GM18520 (cell line): Measurements from ENCODE around the gene CEACAM21.
A peak's percentile ranks its signal among the peaks of the same experiment; 100 is the strongest.

Experiments
- ATAC-seq: cut with Tn5 transposase; IDR thresholded peaks from one replicate; pipeline ENCODE4 v1.9.1; 2021; ENCODE audit not compliant: unreplicated experiment

CEACAM21 gene

GRCh38 chr19:41584260-41584810 is 8.4 kb downstream of the CEACAM21 start:
- no peak for ATAC-seq

DNA sequence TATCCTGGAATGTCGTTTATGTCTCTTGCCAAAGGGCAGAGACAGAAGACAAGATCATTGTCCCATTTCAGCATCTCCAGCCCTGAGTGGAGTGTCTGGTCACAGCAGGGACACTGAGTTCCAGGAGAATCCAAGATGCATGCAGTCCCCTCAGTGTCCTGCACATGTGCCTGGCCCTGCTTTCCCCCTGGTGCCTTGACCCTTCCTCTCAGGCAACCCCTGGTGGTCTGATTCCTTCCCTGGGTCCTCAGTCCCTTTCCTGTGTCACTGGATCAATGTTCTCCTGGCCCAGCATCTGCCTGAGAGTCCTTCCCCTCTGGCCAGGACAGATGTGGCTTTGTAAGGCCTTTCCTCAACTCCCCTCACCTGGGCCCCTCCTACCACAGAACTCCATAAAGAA is 9.0 kb downstream of the CEACAM21 start:
- no peak for ATAC-seq

- ATAC-seq: no peak
These were observed 10.1 kb downstream of the CEACAM21 start for GRCh38 chr19:41586064-41586463.

DNA sequence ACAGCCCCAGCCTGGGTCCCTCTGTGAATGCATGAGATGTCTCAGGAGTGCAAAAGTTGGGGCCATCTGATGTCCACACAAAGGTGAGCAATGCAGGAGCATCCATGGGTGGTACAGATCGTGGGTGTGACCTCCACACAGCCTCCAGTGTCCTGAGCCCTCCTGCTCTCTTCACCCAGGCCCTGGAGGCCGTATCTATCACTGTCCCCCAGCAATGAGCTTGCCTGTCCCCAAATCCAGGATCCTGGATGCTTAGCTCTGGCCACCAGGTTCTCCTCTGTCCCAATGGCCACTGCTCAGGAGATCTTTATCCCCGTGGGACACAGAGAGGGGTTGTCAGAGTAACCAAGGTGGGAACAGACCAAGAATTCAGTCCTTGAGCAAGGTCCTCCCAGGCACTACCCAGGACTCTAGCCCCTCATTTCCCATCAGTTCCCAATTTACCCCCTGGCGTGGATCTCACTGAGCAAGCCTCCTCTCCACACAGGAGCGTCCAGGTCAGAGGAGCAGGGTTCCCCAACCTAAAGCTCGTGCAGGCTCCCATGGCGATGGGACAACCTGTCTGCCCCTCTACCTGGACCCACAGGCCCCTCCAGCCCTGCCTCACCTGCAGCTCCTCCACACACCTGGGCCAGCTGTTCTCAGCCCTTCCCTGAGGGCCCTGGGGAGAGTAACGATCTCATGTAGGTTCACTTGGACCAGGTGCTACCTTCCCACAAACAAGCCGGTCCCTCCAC is 11.3 kb downstream of the CEACAM21 start:
- no peak for ATAC-seq

DNA sequence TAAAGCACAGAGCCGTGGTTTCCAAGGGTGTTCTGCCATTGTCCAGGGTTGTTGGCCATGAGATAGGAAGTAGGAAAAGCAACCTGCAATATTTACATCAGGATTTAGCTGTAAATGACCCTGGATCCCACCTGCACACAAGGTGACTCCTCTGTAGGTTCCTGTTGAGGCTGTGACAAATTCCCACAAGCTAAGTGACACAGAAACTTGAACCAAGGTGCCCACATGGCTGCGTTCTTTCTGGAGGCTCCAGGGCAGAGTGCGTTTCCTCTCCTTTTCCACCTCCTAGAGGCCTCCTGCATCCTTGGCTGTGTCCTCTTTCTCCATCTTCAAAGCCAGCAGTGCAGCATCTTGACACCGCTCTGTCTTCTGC is 11.9 kb downstream of the CEACAM21 start:
- ATAC-seq: no peak

- no peak for ATAC-seq
These were observed 12.7 kb downstream of the CEACAM21 start for GRCh38 chr19:41588497-41589209.

DNA sequence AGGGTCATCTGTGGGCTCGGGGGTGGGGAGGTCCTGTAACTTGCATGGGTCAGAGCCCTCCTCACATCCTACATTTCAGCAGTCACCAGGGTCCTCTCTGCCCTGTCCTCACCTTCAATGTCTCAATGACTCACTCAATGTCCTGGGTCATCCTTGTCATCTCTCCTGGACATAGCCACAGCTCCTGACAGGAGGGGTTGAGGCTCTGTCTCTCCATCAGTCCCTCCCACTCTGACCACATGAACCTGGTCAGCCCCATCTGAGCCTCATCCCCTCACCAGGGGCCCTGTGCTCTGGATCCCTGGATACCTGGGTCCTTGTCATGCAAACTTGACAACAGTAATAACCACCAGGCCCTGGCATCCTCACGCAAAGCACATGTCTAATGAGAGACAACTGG is 13.4 kb downstream of the CEACAM21 start:
- ATAC-seq: no peak

- no peak for ATAC-seq
These were observed 15.0 kb downstream of the CEACAM21 start for GRCh38 chr19:41590936-41591335.

- ATAC-seq: no peak
These were observed 16.1 kb downstream of the CEACAM21 start for GRCh38 chr19:41591951-41592562.

DNA sequence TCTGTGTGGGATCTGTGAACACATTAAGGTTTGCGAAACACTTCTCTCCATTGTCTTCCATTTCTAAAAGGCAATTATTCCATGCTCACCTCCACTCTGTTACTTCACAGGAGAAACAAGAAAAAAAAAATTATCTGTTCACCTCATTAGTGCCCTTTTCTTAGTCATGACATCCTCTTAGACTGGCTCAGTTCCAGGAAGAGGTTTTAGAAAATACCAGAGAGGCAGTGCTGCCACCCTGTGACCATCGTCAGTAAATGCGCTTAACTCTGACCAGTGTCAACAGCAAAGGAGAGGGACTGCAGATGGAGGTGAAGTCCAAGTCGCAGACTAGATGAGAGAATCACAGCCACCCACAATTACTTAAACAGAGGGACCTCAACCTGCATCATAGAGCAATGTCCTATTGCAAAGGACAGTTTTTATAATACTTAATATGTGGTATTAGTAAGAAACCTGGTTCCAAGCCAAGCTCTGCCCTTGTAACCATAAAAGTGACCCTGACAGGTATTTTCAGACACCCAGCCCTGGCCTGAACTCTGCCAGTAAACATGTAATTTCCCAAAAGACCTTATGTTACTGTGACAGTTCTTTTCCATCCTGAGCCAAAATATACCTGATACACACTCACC is 19.4 kb downstream of the CEACAM21 start:
- peak; percentile 81 for ATAC-seq

- ATAC-seq: no peak
These were observed 19.9 kb downstream of the CEACAM21 start for GRCh38 chr19:41595890-41596280.

- no peak for ATAC-seq
These were observed 21.7 kb downstream of the CEACAM21 start for GRCh38 chr19:41597600-41598041.

- no peak for ATAC-seq
These were observed 23.4 kb downstream of the CEACAM21 start for GRCh38 chr19:41599175-41599966.

DNA sequence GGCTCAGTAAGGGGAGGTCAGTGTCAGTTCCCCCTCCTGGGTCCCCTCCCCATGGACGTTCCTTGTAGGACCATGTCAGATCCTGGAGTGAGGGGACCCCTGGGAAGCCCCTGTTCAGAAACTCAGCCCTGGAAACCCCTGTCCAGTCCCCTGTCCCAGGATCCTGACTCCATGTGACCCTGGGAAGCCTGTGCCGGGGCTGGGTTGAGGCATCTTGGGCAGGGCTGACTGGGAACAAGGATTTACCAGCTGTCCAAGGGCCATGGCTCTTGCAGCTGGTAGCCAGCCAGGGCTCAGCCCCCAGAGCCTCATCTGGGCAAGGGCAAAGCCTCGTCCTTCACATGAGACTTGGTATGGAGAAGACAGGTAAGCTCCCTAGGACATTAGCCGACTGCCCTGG is 25.8 kb downstream of the CEACAM21 start:
- no peak for ATAC-seq

DNA sequence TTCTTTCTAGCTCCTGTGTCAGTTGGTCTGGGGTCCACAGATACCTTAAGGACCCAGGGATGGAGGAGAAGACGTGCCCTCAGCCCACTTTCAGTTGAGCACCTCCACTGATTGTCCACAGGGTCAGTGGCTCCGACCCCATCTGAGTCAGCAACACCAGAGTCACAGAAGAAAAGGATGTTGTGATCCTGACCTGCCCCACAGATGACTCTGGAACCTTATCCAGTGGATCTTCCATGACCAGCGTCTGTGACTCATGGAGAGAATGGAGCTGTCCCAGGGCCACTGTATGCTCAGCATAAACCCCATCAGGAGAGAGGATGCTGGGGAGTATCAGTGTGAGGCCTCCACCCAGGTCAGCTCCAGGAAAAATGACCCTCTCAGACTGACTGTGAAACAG is 28.9 kb downstream of the CEACAM21 start:
- no peak for ATAC-seq

- ATAC-seq: no peak
These were observed 30.4 kb downstream of the CEACAM21 start for GRCh38 chr19:41606215-41606837.

DNA sequence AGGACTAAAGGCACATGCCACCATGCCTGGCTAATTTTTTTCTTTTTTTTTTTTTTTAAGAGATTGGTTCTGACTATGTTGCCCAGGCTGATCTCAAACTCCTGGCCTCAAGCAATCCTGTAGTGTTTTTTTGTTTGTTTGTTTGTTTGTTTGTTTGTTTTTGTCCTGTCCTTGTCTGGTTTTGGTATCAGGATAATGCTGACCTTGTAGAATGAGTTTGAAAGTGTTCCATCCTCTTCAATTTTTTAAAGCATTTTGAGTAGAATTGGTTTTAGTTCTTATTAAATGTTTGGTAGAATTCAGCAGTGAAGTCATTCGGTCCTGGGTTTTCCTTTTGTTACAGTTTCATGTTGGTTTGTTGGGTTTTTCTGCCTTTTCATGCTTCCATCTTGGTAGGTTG is 31.7 kb downstream of the CEACAM21 start:
- ATAC-seq: no peak

- ATAC-seq: no peak
These were observed 34.8 kb downstream of the CEACAM21 start for GRCh38 chr19:41610789-41611188.

GRCh38 chr19:41612483-41612882 is 36.5 kb downstream of the CEACAM21 start:
- no peak for ATAC-seq

- ATAC-seq: no peak
These were observed 39.2 kb downstream of the CEACAM21 start for GRCh38 chr19:41615207-41615606.
